Right lobe of liver (tissue), 4 donors: ENCODE data around the gene B3GAT3.

ENCODE experiments used
- CTCF ChIP-seq, 4 donors: fragments of 200-600 bp in 3 of 4; fragments of 450-650 bp in 1 of 4; IDR thresholded peaks; one replicate each; pipeline versions ENCODE4 v1.5.1 to v1.8.0; 2016 to 2022; ENCODE audit warnings: antibody characterized with exemption in 4 of 4, mild to moderate bottlenecking in 2 of 4
- POLR2A ChIP-seq: fragments of 450-650 bp; IDR thresholded peaks from one replicate; pipeline ENCODE4 v1.6.1; 2017; ENCODE audit warnings: antibody characterized with exemption, mild to moderate bottlenecking
- donor health status: DM: no; HTN: no; CAD: no.
- donor health status: DM: no; HTN: no; CAD: no.
- donor health status: DM: no; HTN: yes; CAD: no.

- no peak for TF ChIP-seq CTCF (IDR thresholded peaks at IDR 0.05)
- no peak for TF ChIP-seq POLR2A
Observed at GRCh38 chr11:62669420-62670161, 47.8 kb upstream of the B3GAT3 start.
